ENCODE results near the gene SIDT2. TPM values are rescaled to one million over a fixed set of nuclear protein-coding genes. Genes with fewer than 3 reads are reported as not detected.

The SIDT2 gene
- total RNA-seq, 1 experiment from 2014 or later = 20.3 TPM

GRCh38 chr11:117230999-117231841 is 52.7 kb downstream of the SIDT2 start:
- peaks cover 7% of the 10 kb centered on the region; the same call in 1 of the 2 replicates for H4K20me1 ChIP-seq (ENCODE audit: insufficient read depth)
- peak overlapping the region; percentile 99 for H3K4me2 ChIP-seq
- peaks cover 40% of the 10 kb centered on the region for H3K79me2 ChIP-seq (ENCODE audit: low read depth)
- CTCF ChIA-PET = interaction anchor here (0.7 to 1.1 kb wide), 3 partner anchors 9 to 814 kb away, joined by 4 to 8 read pairs (median 5); no protein-coding TSS in a partner anchor
- peaks cover 15% of the 10 kb centered on the region; the same call in 1 of the 2 replicates for H3F3A ChIP-seq (ENCODE audit: insufficient read depth, low read depth)
- H2AFZ ChIP-seq = peak overlapping the region; percentile 100
- TF ChIP-seq EZH2 (IDR thresholded peaks at IDR 0.05; ENCODE audit: low read depth) = no peak
- TF ChIP-seq, protein P1, sequence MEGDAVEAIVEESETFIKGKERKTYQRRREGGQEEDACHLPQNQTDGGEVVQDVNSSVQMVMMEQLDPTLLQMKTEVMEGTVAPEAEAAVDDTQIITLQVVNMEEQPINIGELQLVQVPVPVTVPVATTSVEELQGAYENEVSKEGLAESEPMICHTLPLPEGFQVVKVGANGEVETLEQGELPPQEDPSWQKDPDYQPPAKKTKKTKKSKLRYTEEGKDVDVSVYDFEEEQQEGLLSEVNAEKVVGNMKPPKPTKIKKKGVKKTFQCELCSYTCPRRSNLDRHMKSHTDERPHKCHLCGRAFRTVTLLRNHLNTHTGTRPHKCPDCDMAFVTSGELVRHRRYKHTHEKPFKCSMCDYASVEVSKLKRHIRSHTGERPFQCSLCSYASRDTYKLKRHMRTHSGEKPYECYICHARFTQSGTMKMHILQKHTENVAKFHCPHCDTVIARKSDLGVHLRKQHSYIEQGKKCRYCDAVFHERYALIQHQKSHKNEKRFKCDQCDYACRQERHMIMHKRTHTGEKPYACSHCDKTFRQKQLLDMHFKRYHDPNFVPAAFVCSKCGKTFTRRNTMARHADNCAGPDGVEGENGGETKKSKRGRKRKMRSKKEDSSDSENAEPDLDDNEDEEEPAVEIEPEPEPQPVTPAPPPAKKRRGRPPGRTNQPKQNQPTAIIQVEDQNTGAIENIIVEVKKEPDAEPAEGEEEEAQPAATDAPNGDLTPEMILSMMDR (conservative IDR thresholded peaks at IDR 0.05) = no peak
- no peak overlapping the region for H3K27ac ChIP-seq
- H3K9me3 ChIP-seq (ENCODE audit: insufficient read depth, low read depth) = no peaks in the 10 kb centered on the region
- intact Hi-C loops (cut with micrococcal nuclease; ENCODE audit: unreplicated experiment) = loop anchor here (5.0 kb wide), 1 partner anchor 444 kb away; the partner anchor contains the start of gene ZPR1
- H3K4me3 ChIP-seq = peak overlapping the region; percentile 99
- H3K4me1 ChIP-seq (replicated peaks; ENCODE audit: insufficient read depth) = peaks cover 25% of the 10 kb centered on the region
- no peaks in the 10 kb centered on the region for H3K9me2 ChIP-seq (ENCODE audit: insufficient read depth)
- peaks cover 8% of the 10 kb centered on the region; the same call in 1 of the 2 replicates for H3K36me3 ChIP-seq (ENCODE audit: low read depth)
- peak in 1 of 2 experiments; percentile 32 for DNase-seq
- POLR2A ChIA-PET (ENCODE audit: unreplicated experiment) = interaction anchor here (0.6 kb wide), 2 partner anchors 87 to 436 kb away, joined by 3 read pairs; partner anchors contain the start of gene PAFAH1B2
- TSS peak; percentile 32 for BruUV-seq (replicated peaks)
- no peaks in the 10 kb centered on the region for H3K27me3 ChIP-seq (ENCODE audit: insufficient read depth, low read depth)

GRCh38 chr11:117231842-117232091 is 53.2 kb downstream of the SIDT2 start, which contains the start of gene PCSK7:
TSS of gene PCSK7 (minus strand) at chr11:117232073. CDS start at chr11:117229844, 2,229 bp downstream.
- DNase-seq = peak in 1 of 2 experiments; percentile 59
- no peaks in the 10 kb centered on the region for H3K27me3 ChIP-seq (ENCODE audit: insufficient read depth, low read depth)

More at GRCh38 chr11:117231842-117232091, 53.2 kb downstream of the SIDT2 start, which contains the start of gene PCSK7:
- Histone ChIP-seq H3K4me2 (peak within 1 kb of the TSS; percentile 99), H3K9me2 (ENCODE audit: insufficient read depth) (no peaks in the 10 kb centered on the region), H4K20me1 (ENCODE audit: insufficient read depth) (peaks cover 7% of the 10 kb centered on the region; the same call in 1 of the 2 replicates), H3K9me3 (ENCODE audit: insufficient read depth, low read depth) (no peaks in the 10 kb centered on the region), H3K36me3 (ENCODE audit: low read depth) (peaks cover 12% of the 10 kb centered on the region), H3F3A (ENCODE audit: insufficient read depth, low read depth) (peaks cover 15% of the 10 kb centered on the region; the same call in 1 of the 2 replicates), H3K27ac (no peak within 1 kb of the TSS), H3K4me3 (peak within 1 kb of the TSS; percentile 99), H3K79me2 (ENCODE audit: low read depth) (peaks cover 40% of the 10 kb centered on the region), H3K4me1 (replicated peaks; ENCODE audit: insufficient read depth) (peaks cover 25% of the 10 kb centered on the region), H2AFZ (peak within 1 kb of the TSS; percentile 100)
- ChIA-PET POLR2A (ENCODE audit: unreplicated experiment) (interaction anchor here (0.6 kb wide), 1 partner anchor 87 kb away, joined by 3 read pairs; the partner anchor contains the start of gene PAFAH1B2), CTCF (interaction anchor here (1.1 kb wide), 1 partner anchor 10 kb away, joined by 5 read pairs; no protein-coding TSS in a partner anchor)
- no TSS peak for BruUV-seq (replicated peaks)
- intact Hi-C loops (cut with micrococcal nuclease; ENCODE audit: unreplicated experiment) = loop anchor here (2.0 to 5.0 kb wide), 2 partner anchors 97 to 444 kb away; partner anchors contain the start of gene ZPR1
- no peak for TF ChIP-seq EZH2 (IDR thresholded peaks at IDR 0.05; ENCODE audit: low read depth)
- TF ChIP-seq, protein P1 (conservative IDR thresholded peaks at IDR 0.05) = no peak
